ENCODE results near the gene CCDC92B.
"Not testable (repeated sequence)": the region's sequence is repeated elsewhere in the genome, so short reads cannot be mapped to it uniquely, and the experiment has no call there.

CCDC92B gene

GRCh38 chr17:2749058-2749783 is at the start of gene CCDC92B:
TSS of gene CCDC92B (minus strand) at chr17:2749652. CDS start at chr17:2735145, 14,507 bp downstream.
- DNase-seq, result no peak

- DNase-seq, result peak in 1 of 2 donors; percentile 18
These were observed 49.2 kb upstream of the CCDC92B start for GRCh38 chr17:2798678-2799077.

- DNase-seq, result no peak
These were observed 48.7 kb upstream of the CCDC92B start for GRCh38 chr17:2798188-2798587.

- no peak for DNase-seq
These were observed 48.2 kb upstream of the CCDC92B start for GRCh38 chr17:2797637-2798036.

- DNase-seq, result no peak
These were observed 47.8 kb upstream of the CCDC92B start for GRCh38 chr17:2797226-2797625.

- peak; percentile 85 to 86 for DNase-seq
These were observed 47.0 kb upstream of the CCDC92B start, which contains the start of gene RAP1GAP2 for GRCh38 chr17:2796164-2797125. TSS of gene RAP1GAP2 (plus strand) at chr17:2796438. CDS start at chr17:2796528, 90 bp downstream.

GRCh38 chr17:2795441-2796163 is 46.1 kb upstream of the CCDC92B start:
- no peak for DNase-seq

- no peak for DNase-seq
These were observed 44.8 kb upstream of the CCDC92B start for GRCh38 chr17:2794111-2794803.

GRCh38 chr17:2792366-2793169 is 43.1 kb upstream of the CCDC92B start:
- peak; percentile 67 to 73 for DNase-seq

GRCh38 chr17:2789700-2790099 is 40.2 kb upstream of the CCDC92B start:
- no peak for DNase-seq

GRCh38 chr17:2786176-2786881 is 36.9 kb upstream of the CCDC92B start:
- peak; percentile 93 to 94 for DNase-seq

GRCh38 chr17:2785376-2785775 is 35.9 kb upstream of the CCDC92B start:
- DNase-seq, result not testable (repeated sequence)

GRCh38 chr17:2784864-2785263 is 35.4 kb upstream of the CCDC92B start:
- DNase-seq, result no peak

GRCh38 chr17:2783310-2784030 is 34.0 kb upstream of the CCDC92B start:
- DNase-seq, result no peak

- no peak for DNase-seq
These were observed 32.6 kb upstream of the CCDC92B start for GRCh38 chr17:2782055-2782454.

- not testable (repeated sequence) for DNase-seq
These were observed 32.1 kb upstream of the CCDC92B start for GRCh38 chr17:2781598-2781997.

GRCh38 chr17:2780931-2781454 is 31.5 kb upstream of the CCDC92B start:
- no peak for DNase-seq

GRCh38 chr17:2780256-2780655 is 30.8 kb upstream of the CCDC92B start:
- no peak for DNase-seq

GRCh38 chr17:2779545-2779944 is 30.1 kb upstream of the CCDC92B start:
- no peak for DNase-seq

- DNase-seq, result no peak
These were observed 29.0 kb upstream of the CCDC92B start for GRCh38 chr17:2778489-2778888.
